Esophagus (tissue), 2 donors: ENCODE data around the gene RNF217. TPM values are rescaled to one million over a fixed set of nuclear protein-coding genes. Genes with fewer than 3 reads are reported as not detected.
A peak's percentile ranks its signal among the peaks of the same experiment; 100 is the strongest.
"Not testable (repeated sequence)": the region's sequence is repeated elsewhere in the genome, so short reads cannot be mapped to it uniquely, and the experiment has no call there.

ENCODE experiments used
- H3K27ac ChIP-seq, 2 donors: one replicate each; pipeline ENCODE4 v1.5.1; 2013; ENCODE audit warnings: low read depth in 2 of 2, mild to moderate bottlenecking in 2 of 2, inconsistent platforms in 1 of 2, low read length in 1 of 2, moderate library complexity in 1 of 2
- H3K27me3 ChIP-seq, 2 donors: one replicate each; pipeline ENCODE4 v1.6.1; 2013; ENCODE audit warnings: low read length in 2 of 2, control low read depth in 1 of 2, mild to moderate bottlenecking in 1 of 2; ENCODE audit not compliant: insufficient read depth in 2 of 2, control insufficient read depth in 1 of 2
- H3K36me3 ChIP-seq, 2 donors: one replicate each; pipeline ENCODE4 v1.6.1; 2013; ENCODE audit warnings: low read length in 1 of 2; ENCODE audit not compliant: control insufficient read depth in 2 of 2, insufficient read depth in 2 of 2
- H3K4me1 ChIP-seq, 2 donors: one replicate each; pipeline ENCODE4 v1.6.1; 2013; ENCODE audit warnings: low read length in 1 of 2; ENCODE audit not compliant: control insufficient read depth in 2 of 2, insufficient read depth in 2 of 2
- H3K4me3 ChIP-seq, 2 donors: one replicate each; pipeline ENCODE4 v1.5.1; 2013; ENCODE audit warnings: low read length in 2 of 2, mild to moderate bottlenecking in 2 of 2, low read depth in 1 of 2, moderate library complexity in 1 of 2
- H3K9me3 ChIP-seq, 2 donors: one replicate each; pipeline ENCODE4 v1.6.1; 2013; ENCODE audit warnings: mild to moderate bottlenecking in 2 of 2, low read depth in 1 of 2, low read length in 1 of 2, moderate library complexity in 1 of 2; ENCODE audit not compliant: control insufficient read depth in 2 of 2, insufficient read depth in 1 of 2
- WGBS, 2 donors: extraction: QIAGEN DNeasy Blood & Tissue Kit; methylation state at CpG; one replicate each; pipeline ENCODE4 v1.1.7; 2013; 5-methylcytosine and 5-hydroxymethylcytosine counted together
- polyA plus RNA-seq, 2 donors: library from polyadenylated mRNA; stranded (reverse); fragments of 200-250 nt; gene quantifications; one replicate each; pipeline ENCODE4 v1.2.3, GENCODE V29; 2013
- donor health status: healthy with polysubstance abuse.
- donor health status: Bipolar disorder and iron deficiency.

Gene RNF217, protein sequence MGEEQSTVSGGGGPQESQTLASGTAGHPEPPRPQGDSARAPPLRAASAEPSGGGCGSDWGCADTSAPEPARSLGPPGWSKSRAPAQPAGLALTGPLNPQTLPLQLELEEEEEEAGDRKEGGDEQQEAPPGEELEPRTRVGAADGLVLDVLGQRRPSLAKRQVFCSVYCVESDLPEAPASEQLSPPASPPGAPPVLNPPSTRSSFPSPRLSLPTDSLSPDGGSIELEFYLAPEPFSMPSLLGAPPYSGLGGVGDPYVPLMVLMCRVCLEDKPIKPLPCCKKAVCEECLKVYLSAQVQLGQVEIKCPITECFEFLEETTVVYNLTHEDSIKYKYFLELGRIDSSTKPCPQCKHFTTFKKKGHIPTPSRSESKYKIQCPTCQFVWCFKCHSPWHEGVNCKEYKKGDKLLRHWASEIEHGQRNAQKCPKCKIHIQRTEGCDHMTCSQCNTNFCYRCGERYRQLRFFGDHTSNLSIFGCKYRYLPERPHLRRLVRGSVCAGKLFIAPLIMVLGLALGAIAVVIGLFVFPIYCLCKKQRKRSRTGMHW
- 1 to 10 TPM; 3.4 to 6.5 TPM for polyA plus RNA-seq

DNA sequence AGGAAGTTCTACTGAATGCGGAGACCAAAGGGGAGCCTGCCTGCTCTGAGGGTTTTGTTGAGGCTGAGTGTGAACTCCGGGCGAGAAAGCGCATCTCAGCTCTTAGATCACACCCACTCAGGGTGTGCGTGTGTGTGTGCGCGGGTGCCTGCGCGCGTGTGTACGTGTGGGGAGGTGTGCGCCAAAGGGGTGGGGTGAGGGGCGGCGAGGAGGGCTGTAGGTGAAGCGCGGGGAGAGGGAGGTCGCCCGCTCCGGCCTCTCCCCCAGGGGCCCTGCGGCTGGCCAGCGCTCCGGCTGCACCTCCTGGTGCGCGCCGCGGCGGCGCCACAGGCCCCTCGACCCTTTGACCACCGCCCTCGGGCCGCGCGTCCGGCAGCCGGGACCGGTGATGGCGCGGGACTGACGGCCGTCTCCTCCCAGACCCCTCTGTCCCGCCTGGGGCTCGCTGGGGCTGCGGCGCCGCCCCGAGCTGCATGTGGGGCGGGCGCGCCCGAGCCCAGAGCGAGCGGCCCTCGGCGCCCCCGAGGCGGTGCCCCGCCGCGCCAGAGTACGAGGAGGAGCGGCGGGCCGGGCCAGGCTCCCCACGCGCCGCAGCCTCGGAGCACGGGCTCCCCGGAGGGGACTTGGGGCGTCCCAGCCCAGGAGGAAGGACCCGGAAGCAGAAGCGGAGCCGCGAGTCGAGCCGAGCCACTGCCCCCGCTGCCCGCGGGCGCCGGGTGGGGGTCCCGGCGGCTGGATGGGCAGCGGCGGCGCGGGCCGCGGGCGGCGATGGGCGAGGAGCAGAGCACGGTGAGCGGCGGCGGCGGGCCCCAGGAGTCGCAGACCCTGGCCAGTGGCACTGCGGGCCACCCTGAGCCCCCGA is at the start of gene RNF217:
RNF217 (plus strand) TSS at position 661 of the 862 bp plus-strand sequence; CDS start at position 769, 108 bp downstream.
- Histone ChIP-seq H3K27ac (peak within 1 kb of the TSS; percentile 93), H3K4me3 (peak within 1 kb of the TSS; percentile 73 to 95), H3K9me3 (no peaks in the 10 kb centered on the region), H3K36me3 (no peaks in the 10 kb centered on the region), H3K27me3 (no peaks in the 10 kb centered on the region), H3K4me1 (no peaks in the 10 kb centered on the region)
- 1% methylated on average over 50 to 101 of the region's 101 CpGs for WGBS, 2 donors

DNA sequence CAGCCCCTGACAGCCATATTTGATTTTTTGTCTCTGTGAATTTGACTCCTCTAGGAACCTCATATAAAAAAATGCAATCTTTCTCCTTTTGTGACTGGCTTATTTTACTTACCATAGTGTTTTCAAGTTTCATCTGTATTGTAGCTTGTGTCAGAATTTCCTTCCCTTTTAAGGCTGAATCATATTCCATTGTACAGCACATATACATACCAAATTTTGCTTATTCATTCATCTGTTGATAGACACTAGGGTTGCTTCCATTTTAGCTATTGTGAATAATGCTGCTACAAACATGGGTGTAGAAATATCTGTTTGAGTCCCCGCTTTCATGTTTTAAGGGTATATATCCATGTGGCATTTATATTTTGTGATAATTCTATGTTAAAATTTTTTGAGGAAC is 49.2 kb upstream of the RNF217 start:
- Histone ChIP-seq H3K4me1 (no peaks in the 10 kb centered on the region), H3K27ac (no peak overlapping the region), H3K4me3 (no peak overlapping the region), H3K9me3 (no peaks in the 10 kb centered on the region), H3K36me3 (no peaks in the 10 kb centered on the region), H3K27me3 (no peaks in the 10 kb centered on the region)
- WGBS, 2 donors, result 96 to 100% methylated on average over 1 of the region's 1 CpG

DNA sequence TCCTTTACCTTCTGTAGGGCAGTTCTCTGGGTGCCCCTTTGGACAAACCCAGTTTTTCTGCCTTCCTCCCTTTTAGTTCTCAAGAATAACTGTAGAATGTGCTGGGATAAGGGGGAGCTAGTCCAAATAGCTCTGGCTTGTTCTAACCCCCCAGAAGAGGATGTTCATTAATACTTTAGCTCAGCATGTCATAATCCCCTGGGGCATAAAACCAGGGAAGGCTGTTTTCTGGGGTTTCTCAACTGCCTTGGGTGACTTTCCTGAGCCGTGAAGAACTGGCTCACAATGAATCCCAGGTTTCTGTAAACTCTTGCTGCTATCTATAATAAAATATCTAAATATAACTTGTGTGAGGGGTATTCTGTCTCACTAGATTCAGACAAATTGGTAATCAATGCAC is 44.5 kb upstream of the RNF217 start:
- no peaks in the 10 kb centered on the region for H3K27me3 ChIP-seq
- H3K9me3 ChIP-seq, result peaks cover 0 to 5% of the 10 kb centered on the region in 2 donors
- H3K4me3 ChIP-seq, result no peak overlapping the region
- 69 to 77% methylated on average over 1 of the region's 1 CpG for WGBS, 2 donors
- no peak overlapping the region for H3K27ac ChIP-seq
- no peaks in the 10 kb centered on the region for H3K4me1 ChIP-seq
- H3K36me3 ChIP-seq, result no peaks in the 10 kb centered on the region

GRCh38 chr6:124919703-124920102 is 42.5 kb upstream of the RNF217 start:
- not testable (repeated sequence) for H3K4me1 ChIP-seq, H3K27me3 ChIP-seq, H3K36me3 ChIP-seq, H3K4me3 ChIP-seq, H3K27ac ChIP-seq, H3K9me3 ChIP-seq
- 89 to 92% methylated on average over 2 of the region's 2 CpGs for WGBS, 2 donors

GRCh38 chr6:124924333-124924759 is 37.9 kb upstream of the RNF217 start:
- H3K4me1 ChIP-seq, result no peaks in the 10 kb centered on the region
- H3K27ac ChIP-seq, result no peak overlapping the region
- H3K36me3 ChIP-seq, result no peaks in the 10 kb centered on the region
- no peaks in the 10 kb centered on the region for H3K27me3 ChIP-seq
- peaks cover 0 to 5% of the 10 kb centered on the region in 2 donors for H3K9me3 ChIP-seq
- 36 to 52% methylated on average over 3 of the region's 3 CpGs for WGBS, 2 donors
- H3K4me3 ChIP-seq, result no peak overlapping the region

- no peaks in the 10 kb centered on the region for H3K9me3 ChIP-seq
- no peaks in the 10 kb centered on the region for H3K4me1 ChIP-seq
- H3K36me3 ChIP-seq, result no peaks in the 10 kb centered on the region
- H3K4me3 ChIP-seq, result no peak overlapping the region
- 77 to 85% methylated on average over 2 of the region's 2 CpGs for WGBS, 2 donors
- H3K27ac ChIP-seq, result no peak overlapping the region
- no peaks in the 10 kb centered on the region for H3K27me3 ChIP-seq
These were observed 35.8 kb upstream of the RNF217 start for GRCh38 chr6:124926435-124926834.

- no peaks in the 10 kb centered on the region for H3K9me3 ChIP-seq
- H3K4me3 ChIP-seq, result no peak overlapping the region
- H3K27me3 ChIP-seq, result no peaks in the 10 kb centered on the region
- no peaks in the 10 kb centered on the region for H3K4me1 ChIP-seq
- no peaks in the 10 kb centered on the region for H3K36me3 ChIP-seq
- no peak overlapping the region for H3K27ac ChIP-seq
- 83 to 87% methylated on average over 2 of the region's 2 CpGs for WGBS, 2 donors
These were observed 34.4 kb upstream of the RNF217 start for GRCh38 chr6:124927806-124928205.

- Histone ChIP-seq H3K36me3 (no peaks in the 10 kb centered on the region), H3K27me3 (no peaks in the 10 kb centered on the region), H3K4me3 (no peak overlapping the region), H3K27ac (no peak overlapping the region), H3K9me3 (no peaks in the 10 kb centered on the region), H3K4me1 (no peaks in the 10 kb centered on the region)
- WGBS, 2 donors, result 85 to 90% methylated on average over 4 of the region's 4 CpGs
These were observed 33.4 kb upstream of the RNF217 start for GRCh38 chr6:124928851-124929250.

- WGBS, 2 donors, result 79 to 89% methylated on average over 6 of the region's 6 CpGs
- no peak overlapping the region for H3K27ac ChIP-seq
These were observed 24.6 kb upstream of the RNF217 start for GRCh38 chr6:124937645-124938044.

More at GRCh38 chr6:124937645-124938044, 24.6 kb upstream of the RNF217 start:
- H3K36me3 ChIP-seq, result no peaks in the 10 kb centered on the region
- no peaks in the 10 kb centered on the region for H3K9me3 ChIP-seq
- peaks cover 0 to 2% of the 10 kb centered on the region in 2 donors for H3K4me1 ChIP-seq
- H3K27me3 ChIP-seq, result no peaks in the 10 kb centered on the region
- no peak overlapping the region for H3K4me3 ChIP-seq
